Kidney epithelial cell (primary cell): ENCODE measurements around the gene GRID1. TPM values are rescaled to one million over a fixed set of nuclear protein-coding genes. Genes with fewer than 3 reads are reported as not detected.

Experiments
- DNase-seq: peaks from one replicate; pipeline ENCODE4 v3.0.0-alpha.2; 2010; ENCODE audit warnings: low read depth
- H3K27me3 ChIP-seq: 2 replicates; pipeline ENCODE4 v1.6.0; 2011; ENCODE audit warnings: low read length; ENCODE audit not compliant: control insufficient read depth, insufficient read depth
- H3K36me3 ChIP-seq: 2 replicates; pipeline ENCODE4 v1.5.1; 2011; ENCODE audit warnings: low read length; ENCODE audit not compliant: control insufficient read depth, insufficient read depth
- H3K4me3 ChIP-seq: 2 replicates; pipeline ENCODE4 v1.5.1; 2011; ENCODE audit warnings: low read depth, mild to moderate bottlenecking, control low read depth, low read length
- CTCF ChIP-seq: IDR thresholded peaks from 2 replicates; pipeline ENCODE4 v1.5.1; 2011; ENCODE audit warnings: mild to moderate bottlenecking, moderate library complexity, low read length, control low read depth, inconsistent platforms; ENCODE audit not compliant: insufficient read depth, poor library complexity, severe bottlenecking
- total RNA-seq: library from RNA; depleted of rRNA; stranded (reverse); fragments of >200 nt; gene quantifications from 2 replicates; pipeline ENCODE4 v1.2.3, GENCODE V29; 2015

Gene GRID1
- total RNA-seq, 1 donor from 2014 or later: 0.33 TPM

- H3K27me3 ChIP-seq: no peaks in the 10 kb centered on the region
- DNase-seq: no peak
- TF ChIP-seq CTCF: no peak
- no peaks in the 10 kb centered on the region for H3K36me3 ChIP-seq
- no peak overlapping the region for H3K4me3 ChIP-seq
Observed at GRCh38 chr10:85645053-85645452, 721.5 kb downstream of the GRID1 start.

- Histone ChIP-seq H3K36me3 (no peaks in the 10 kb centered on the region), H3K4me3 (no peak overlapping the region), H3K27me3 (no peaks in the 10 kb centered on the region)
- DNase-seq: peak; percentile 88
- TF ChIP-seq CTCF: no peak
Observed at GRCh38 chr10:85643845-85644525, 722.6 kb downstream of the GRID1 start.

GRCh38 chr10:85643171-85643844, 723.3 kb downstream of the GRID1 start:
- no peaks in the 10 kb centered on the region for H3K27me3 ChIP-seq
- H3K4me3 ChIP-seq: no peak overlapping the region
- no peak for TF ChIP-seq CTCF
- DNase-seq: no peak
- no peaks in the 10 kb centered on the region for H3K36me3 ChIP-seq

DNA sequence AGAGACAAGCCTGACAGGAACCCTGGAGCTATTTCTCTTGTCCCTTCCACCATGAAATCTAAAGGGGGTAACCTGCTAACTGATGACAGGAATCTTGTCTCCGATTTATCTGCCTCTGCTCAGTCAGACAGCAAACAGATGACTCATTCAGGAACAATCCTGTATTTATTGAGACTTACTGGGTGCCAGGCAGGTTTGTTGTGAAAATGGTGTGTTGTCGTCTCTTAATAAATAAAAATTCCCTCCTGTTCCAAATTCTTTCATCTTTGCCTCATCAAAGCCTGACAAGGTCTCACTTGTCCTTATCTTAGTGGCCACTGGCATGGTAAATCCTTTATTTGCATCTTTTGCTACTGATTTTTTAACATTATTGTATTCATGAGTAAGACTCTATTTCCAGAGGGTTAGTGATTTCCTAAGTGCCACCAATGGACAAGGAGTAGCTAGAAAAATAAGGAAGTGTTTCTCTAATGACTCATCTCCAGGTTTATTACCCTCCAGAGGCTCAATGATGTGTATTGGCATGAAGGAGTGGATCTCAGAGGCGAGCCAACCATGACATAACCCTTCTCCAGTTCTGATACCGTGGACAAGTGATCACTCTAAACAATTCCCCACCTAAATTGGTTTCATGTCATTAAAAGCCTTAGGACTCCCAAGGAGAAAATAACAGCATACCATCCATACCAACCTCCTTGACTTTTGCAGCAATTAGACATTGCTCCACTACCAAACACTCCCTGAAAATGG, 724.0 kb downstream of the GRID1 start:
- TF ChIP-seq CTCF: no peak
- DNase-seq: peak; percentile 93
- no peak overlapping the region for H3K4me3 ChIP-seq

GRCh38 chr10:85642082-85642420, 724.5 kb downstream of the GRID1 start:
- no peaks in the 10 kb centered on the region for H3K36me3 ChIP-seq
- H3K27me3 ChIP-seq: no peaks in the 10 kb centered on the region
- no peak for DNase-seq
- no peak overlapping the region for H3K4me3 ChIP-seq
- no peak for TF ChIP-seq CTCF

More for the DNA sequence above, 724.0 kb downstream of the GRID1 start:
- Histone ChIP-seq H3K36me3 (no peaks in the 10 kb centered on the region), H3K27me3 (no peaks in the 10 kb centered on the region)
